Immature natural killer cell (primary cell): ENCODE results near the gene OSBPL5. TPM values are rescaled to one million over a fixed set of nuclear protein-coding genes. Genes with fewer than 3 reads are reported as not detected.

Source experiments
- DNase-seq, 3 donors: peaks; one replicate each; pipeline ENCODE4 v3.0.0; 2022; ENCODE audit warnings: mixed read lengths in 1 of 3
- H3K27ac Mint-ChIP-seq, 6 donors: one replicate each; pipeline ENCODE4 v1.8.0; 2020; ENCODE audit warnings: mixed read lengths in 6 of 6, mild to moderate bottlenecking in 5 of 6, inconsistent platforms in 4 of 6, moderate library complexity in 3 of 6
- H3K27me3 Mint-ChIP-seq, 3 donors: one replicate each; pipeline ENCODE4 v1.8.0; 2020 to 2021; ENCODE audit warnings: low read depth in 3 of 3, mild to moderate bottlenecking in 3 of 3, mixed read lengths in 3 of 3, moderate library complexity in 3 of 3, inconsistent platforms in 1 of 3
- H3K36me3 Mint-ChIP-seq, 3 donors: one replicate each; pipeline ENCODE4 v1.8.0; 2020; ENCODE audit warnings: mixed read lengths in 3 of 3, inconsistent platforms in 2 of 3, mild to moderate bottlenecking in 2 of 3
- H3K4me1 Mint-ChIP-seq, 2 donors: one replicate each; pipeline ENCODE4 v1.8.0; 2020; ENCODE audit warnings: inconsistent platforms in 2 of 2, mild to moderate bottlenecking in 2 of 2, mixed read lengths in 2 of 2, moderate library complexity in 1 of 2
- H3K4me3 Mint-ChIP-seq, 5 donors: one replicate each; pipeline ENCODE4 v1.8.0; 2020; ENCODE audit warnings: mild to moderate bottlenecking in 5 of 5, mixed read lengths in 5 of 5, inconsistent platforms in 3 of 5, moderate library complexity in 3 of 5
- H3K9me3 Mint-ChIP-seq, 6 donors: one replicate each; pipeline ENCODE4 v1.8.0; 2020; ENCODE audit warnings: mild to moderate bottlenecking in 6 of 6, mixed read lengths in 6 of 6, inconsistent platforms in 4 of 6, moderate library complexity in 3 of 6
- polyA plus RNA-seq, 3 donors: library from polyadenylated mRNA; unstranded; fragments of 300-500 nt; fragmentation: Illumina TruSeq; gene quantifications; one replicate each; pipeline ENCODE4 v1.2.3, GENCODE V29; 2021

OSBPL5 gene
- polyA plus RNA-seq, 3 donors from 2014 or later: 32.8 to 98.9 (median 33.3) TPM

DNA sequence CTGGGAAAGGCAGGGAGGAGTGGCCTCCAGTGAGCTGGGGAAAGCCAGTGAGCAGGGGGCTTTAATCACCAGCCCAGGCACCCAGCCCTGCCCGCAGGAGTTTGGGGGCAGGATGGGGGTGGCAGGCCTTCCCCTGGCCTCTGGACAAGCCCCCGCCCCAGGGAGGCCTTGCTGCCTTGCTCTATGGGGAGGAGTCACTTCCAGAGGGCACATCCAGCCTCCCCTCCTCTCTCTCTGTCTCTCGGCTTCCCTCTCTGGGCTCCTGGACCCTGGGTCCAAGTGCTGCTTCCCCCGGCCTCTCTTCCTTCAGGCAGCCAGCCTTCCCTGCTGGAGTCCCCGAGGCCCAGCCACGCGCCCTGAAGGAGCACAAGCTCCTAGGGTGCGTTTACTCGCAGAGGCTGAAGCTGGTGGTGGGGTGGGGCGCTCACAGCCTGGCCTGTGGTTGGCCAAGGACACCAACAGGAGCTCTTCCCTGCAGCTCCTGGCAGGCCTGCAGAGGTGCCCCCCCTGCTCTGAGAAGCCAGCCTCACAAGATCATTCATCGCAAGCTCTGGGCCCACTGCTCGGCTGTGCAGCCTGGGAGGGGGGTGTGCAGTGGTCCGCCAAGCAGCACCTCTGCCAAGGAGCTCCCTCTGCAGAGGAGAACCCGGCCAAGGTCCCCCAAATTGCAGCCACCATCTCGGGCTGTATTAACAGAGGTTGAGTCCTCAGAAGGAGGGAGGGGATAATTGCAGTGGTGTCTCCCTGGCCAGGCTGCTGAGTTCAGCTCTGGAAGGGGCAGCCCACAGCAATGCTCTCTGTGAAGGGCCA is 25.4 kb downstream of the OSBPL5 start:
- H3K27ac Mint-ChIP-seq: peak overlapping the region; percentile 57 to 88 (median 80)
- H3K4me1 Mint-ChIP-seq: peaks cover 86 to 88% of the 10 kb centered on the region in 2 donors
- H3K4me3 Mint-ChIP-seq: peak overlapping the region; percentile 35 to 71 (median 51)
- H3K27me3 Mint-ChIP-seq: peaks cover 8 to 22% (median 20%) of the 10 kb centered on the region in 3 donors
- no peak for DNase-seq
- H3K36me3 Mint-ChIP-seq: peaks cover 0 to 6% (median 0%) of the 10 kb centered on the region in 3 donors
- no peaks in the 10 kb centered on the region for H3K9me3 Mint-ChIP-seq

DNA sequence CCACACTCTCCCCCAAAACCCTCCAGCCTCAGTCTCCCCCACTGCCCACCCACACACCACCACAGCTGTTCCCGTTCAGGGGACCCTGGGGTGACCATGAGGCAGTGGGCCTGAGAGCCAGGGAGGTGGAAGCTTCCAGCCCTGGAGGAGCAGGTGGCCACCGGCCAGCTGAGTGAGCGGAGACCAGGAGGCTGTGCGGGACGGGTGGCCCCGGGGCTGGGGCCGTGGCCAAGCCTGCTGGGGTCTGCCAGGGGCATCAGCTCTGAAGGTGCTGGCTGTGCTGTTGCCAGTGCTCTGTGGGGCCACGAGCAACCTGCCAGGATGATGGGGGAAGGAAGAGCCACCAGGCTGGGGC is 26.0 kb downstream of the OSBPL5 start:
- no peak for DNase-seq
- Mint-ChIP-seq H3K4me1 (peaks cover 84 to 91% of the 10 kb centered on the region in 2 donors), H3K9me3 (no peaks in the 10 kb centered on the region), H3K27ac (peak overlapping the region in 5 of 6 donors; percentile 40 to 90 (median 80)), H3K36me3 (peaks cover 0 to 6% (median 0%) of the 10 kb centered on the region in 3 donors), H3K27me3 (peaks cover 9 to 22% (median 20%) of the 10 kb centered on the region in 3 donors), H3K4me3 (peak overlapping the region in 4 of 5 donors; percentile 21 to 67 (median 43))

DNA sequence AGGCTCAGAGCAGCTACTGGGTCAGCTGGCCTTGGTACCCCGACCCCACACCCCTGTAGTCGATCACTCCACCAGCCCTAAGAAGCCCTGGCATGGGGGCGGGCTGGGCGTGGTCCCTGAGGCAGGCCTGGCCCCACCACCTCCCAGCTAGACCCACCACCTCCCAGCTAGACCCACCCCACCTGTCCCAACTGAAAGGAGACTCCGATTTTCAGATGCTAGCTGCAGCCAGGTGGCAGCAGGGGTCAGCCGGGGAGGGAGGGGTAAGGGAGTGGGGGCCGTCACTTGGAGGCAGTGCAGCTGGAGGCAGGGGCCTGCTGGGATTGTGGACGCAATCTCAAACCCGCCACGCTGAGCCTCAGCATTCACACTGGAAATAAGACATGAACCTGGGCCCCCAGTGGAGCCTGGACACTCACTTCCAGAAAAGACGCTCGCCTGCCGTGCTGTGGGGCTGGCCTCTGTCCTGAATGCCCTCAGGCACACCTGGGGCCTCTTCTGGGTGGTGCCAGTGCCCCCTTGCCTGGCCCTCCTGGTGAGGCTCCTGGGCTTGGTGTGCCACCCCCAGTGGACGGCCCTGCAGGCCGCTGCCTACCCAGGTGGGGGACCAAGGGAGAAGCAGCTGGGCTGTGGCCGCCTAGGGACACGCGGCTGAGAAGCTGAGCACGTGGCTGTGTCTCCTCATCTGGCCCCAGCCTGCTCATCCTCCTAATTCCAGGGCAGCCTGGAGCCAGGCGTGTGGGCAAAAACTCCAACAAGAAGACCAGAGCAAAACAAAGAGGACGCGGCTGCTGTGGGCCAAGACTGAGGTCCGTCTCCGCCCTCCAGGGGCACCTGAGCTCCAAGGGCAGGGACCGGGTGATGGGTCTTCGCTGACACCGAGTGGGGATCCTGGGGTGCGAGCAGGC is 26.7 kb downstream of the OSBPL5 start:
- peak overlapping the region; percentile 83 to 91 (median 85) for H3K4me3 Mint-ChIP-seq
- no peaks in the 10 kb centered on the region for H3K9me3 Mint-ChIP-seq
- peaks cover 9 to 21% (median 20%) of the 10 kb centered on the region in 3 donors for H3K27me3 Mint-ChIP-seq
- H3K36me3 Mint-ChIP-seq: peaks cover 0 to 6% (median 0%) of the 10 kb centered on the region in 3 donors
- H3K27ac Mint-ChIP-seq: peak overlapping the region; percentile 84 to 97 (median 93)
- DNase-seq: no peak
- H3K4me1 Mint-ChIP-seq: peaks cover 82 to 93% of the 10 kb centered on the region in 2 donors

DNA sequence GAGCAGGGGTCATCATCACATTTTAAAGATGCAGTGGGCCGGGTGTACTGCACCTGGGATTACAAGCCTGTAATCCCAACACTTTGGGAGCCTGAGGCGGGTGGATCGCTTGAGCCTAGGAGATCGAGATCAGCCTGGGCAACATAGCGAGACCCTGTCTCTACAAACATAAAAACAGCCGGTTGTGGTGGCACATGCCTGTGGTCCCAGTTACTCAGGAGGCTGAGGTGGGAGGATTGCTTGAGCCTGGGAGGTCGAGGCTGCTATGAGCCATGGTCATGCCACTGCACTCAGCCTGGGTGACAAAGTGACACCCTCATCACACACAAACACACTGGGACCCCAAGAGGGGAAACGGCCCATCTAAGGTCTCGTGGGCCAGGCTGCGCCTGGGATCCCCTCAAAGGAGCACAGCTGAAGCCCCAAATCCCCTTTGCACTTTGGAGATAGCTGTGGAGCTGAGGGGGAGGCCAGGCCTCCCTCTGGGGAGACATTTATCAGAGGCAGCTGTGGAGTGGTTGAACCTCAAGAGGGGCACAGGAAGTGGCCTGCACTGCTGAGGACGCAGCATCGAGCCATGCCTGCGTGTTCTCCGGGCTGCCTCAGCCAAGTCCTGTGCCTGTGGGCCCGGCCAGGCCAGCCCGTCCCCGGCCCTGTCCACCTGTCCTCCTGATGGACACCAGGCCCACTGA is 27.5 kb downstream of the OSBPL5 start:
- H3K4me3 Mint-ChIP-seq: peak overlapping the region; percentile 83 to 91 (median 85)
- peak overlapping the region; percentile 84 to 97 (median 93) for H3K27ac Mint-ChIP-seq
- H3K36me3 Mint-ChIP-seq: peaks cover 0 to 6% (median 0%) of the 10 kb centered on the region in 3 donors
- peaks cover 9 to 21% (median 18%) of the 10 kb centered on the region in 3 donors for H3K27me3 Mint-ChIP-seq
- H3K9me3 Mint-ChIP-seq: no peaks in the 10 kb centered on the region
- H3K4me1 Mint-ChIP-seq: peaks cover 86 to 94% of the 10 kb centered on the region in 2 donors
- DNase-seq: peak; percentile 55 to 68 (median 67)

DNA sequence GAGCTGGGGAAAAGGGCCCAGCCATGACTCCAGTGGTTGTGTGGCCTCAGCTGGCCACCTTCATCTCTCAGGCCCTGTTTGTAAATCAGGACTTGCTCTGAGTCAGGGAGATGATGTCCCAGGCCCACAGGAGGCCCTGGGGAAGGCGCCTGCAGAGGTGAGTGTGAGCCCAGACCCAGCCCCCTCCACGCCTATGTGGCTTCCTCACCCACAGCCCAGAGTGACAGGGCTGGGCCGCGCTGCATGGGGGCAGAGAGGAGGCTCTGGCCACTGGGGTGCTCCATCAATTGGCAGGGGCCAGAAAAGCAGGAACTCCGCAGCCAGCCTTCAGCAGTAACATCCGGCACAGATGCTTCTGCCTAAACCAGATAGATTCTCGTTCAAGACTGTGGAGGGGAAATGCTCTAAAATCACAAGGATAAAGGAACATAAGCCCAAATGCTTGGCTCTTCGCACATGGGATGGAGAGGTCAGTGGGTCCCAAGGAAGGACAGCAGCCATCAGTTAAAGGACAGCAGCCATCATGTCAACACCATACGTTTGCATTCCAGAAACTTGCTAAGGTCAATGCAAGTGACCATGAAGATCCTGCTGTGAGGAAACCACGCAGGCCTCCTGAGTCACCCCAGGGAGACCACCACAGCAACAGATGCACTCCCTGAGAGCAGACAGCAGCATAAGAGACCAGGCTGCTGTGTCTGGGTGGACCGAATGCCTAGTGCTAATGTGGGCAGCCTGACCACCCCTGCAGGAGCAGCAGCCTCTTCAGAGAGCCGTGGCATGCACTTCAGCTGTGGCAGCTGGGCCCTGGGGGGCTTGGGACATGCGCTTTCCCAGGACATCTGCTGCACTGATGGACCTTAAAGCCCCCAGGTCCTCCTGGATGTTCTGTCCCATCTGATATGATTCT is 28.3 kb downstream of the OSBPL5 start:
- Mint-ChIP-seq H3K4me1 (peaks cover 86 to 93% of the 10 kb centered on the region in 2 donors), H3K36me3 (no peaks in the 10 kb centered on the region), H3K4me3 (peak overlapping the region; percentile 83 to 91 (median 85)), H3K9me3 (no peaks in the 10 kb centered on the region), H3K27ac (peak overlapping the region; percentile 84 to 97 (median 93)), H3K27me3 (peaks cover 9 to 17% (median 17%) of the 10 kb centered on the region in 3 donors)
- peak; percentile 83 to 85 (median 83) for DNase-seq

DNA sequence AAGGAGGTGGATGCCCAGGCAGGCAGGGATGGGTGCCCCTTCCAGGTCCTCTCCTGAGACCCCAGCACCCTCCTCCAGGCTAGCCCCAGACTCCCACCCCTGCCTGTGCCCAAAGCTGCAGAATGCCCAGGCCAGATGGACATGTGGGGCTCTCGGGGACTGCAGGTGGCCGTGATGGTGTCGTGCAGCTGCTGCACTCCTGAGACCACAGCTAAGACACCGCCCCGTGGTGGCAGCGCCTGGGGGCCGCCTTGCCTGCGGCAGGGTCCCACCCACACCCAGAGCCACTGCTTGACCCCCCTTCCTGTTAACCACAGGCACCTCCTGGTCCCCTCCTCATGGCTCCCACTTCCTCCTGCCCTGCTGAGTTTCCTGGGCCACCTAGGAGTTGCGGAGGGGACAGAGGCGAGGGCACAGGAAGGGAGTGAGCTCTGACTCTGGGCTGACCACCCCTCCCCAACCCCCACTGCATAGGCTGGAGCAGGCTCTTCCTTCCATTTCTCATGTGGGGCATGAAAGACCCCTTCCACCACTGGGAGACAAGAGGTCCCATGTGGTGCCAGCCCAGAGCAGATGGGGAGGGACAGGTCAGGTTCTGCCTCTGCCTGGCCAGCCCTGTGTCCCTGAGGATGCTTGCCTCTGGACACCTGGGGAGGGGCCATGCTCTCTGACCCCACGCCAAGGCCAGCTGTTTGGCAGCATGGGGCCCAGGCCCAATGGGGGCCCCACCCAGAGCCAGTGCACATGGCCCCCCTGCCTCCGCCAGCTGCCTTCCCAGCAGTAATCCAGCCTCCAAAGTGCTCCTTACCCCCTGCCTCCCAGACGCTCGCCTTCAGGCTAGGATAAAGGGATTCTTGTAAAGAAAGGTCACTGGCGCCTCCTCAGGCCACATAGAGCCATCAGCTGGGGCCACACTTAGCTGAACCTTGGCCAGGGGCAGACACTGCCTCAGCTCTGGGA is 29.3 kb downstream of the OSBPL5 start:
- Mint-ChIP-seq H3K27ac (peak overlapping the region; percentile 84 to 97 (median 93)), H3K4me3 (peak overlapping the region; percentile 83 to 91 (median 85)), H3K4me1 (peaks cover 86 to 90% of the 10 kb centered on the region in 2 donors), H3K27me3 (peaks cover 9 to 17% (median 15%) of the 10 kb centered on the region in 3 donors), H3K36me3 (peaks cover 0 to 5% (median 0%) of the 10 kb centered on the region in 3 donors), H3K9me3 (no peaks in the 10 kb centered on the region)
- peak; percentile 81 to 83 (median 81) for DNase-seq

DNA sequence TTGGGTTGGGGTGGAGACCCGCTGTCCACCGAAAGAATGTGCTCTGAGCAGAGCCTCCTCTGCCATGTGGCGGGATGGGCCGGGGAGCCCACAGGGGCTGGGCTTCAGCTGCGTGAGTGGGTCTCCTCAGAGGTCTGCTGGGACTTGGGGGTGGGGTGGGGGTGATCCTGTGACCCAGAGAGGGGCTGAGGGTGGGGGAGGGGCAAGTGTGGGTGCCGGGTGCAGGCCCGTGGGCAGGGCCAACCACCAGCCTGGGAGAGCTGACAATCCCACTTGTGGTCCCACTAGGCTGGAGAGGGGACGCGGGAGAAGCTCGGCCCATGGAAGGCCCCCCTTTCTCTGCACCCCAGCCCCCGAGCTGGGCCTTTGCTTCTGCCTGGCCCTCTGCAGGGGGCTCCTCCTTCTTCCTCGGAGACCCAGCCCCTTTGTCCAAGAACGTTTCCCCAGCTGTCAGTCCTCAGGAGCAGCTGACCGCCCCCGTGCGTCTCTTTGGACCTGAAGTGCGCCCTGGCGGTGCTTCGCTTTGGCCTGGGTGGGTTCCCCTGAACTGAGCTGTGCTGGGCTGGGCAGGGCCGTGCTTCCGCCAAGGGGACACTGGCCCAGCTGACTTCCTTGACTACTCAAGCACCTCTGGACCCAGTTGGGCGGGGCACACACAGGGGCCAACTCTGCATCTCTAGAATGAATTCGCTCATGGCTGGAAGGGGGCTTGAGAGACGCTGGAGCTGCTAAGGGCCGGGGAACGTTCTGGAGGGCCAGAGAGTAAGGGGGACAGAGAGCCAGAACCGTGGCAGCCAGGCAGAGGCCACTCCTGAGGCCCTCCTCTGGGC is 30.2 kb downstream of the OSBPL5 start:
- DNase-seq: no peak
- Mint-ChIP-seq H3K4me3 (peak overlapping the region; percentile 83 to 91 (median 85)), H3K4me1 (peaks cover 86 to 90% of the 10 kb centered on the region in 2 donors)

DNA sequence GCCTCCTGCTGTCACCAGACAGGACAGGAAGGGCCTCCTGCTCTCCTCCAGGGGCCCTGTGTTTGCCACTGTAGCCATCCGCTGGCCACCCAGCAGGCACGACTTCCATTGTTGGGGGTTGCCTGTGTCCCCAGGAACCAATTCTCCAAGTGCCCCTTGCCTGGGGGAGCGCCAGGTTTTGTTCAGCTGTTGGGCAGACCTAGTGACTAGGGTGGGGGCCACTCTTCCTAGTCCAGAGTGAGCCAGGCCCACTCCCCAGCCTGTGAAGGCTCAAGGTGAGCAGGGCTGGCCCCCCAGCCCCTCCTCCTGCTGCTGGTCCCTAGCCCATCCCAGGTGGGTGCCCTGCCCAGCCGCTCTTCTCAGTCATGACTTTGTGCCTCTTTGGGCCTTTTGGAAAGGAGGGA is 30.9 kb downstream of the OSBPL5 start:
- peaks cover 86 to 91% of the 10 kb centered on the region in 2 donors for H3K4me1 Mint-ChIP-seq
- peaks cover 0 to 5% (median 0%) of the 10 kb centered on the region in 3 donors for H3K36me3 Mint-ChIP-seq
- peak overlapping the region in 2 of 5 donors; percentile 9 to 33 for H3K4me3 Mint-ChIP-seq
- peaks cover 6 to 17% (median 15%) of the 10 kb centered on the region in 3 donors for H3K27me3 Mint-ChIP-seq
- peak overlapping the region in 3 of 6 donors; percentile 14 to 74 (median 17) for H3K27ac Mint-ChIP-seq
- no peaks in the 10 kb centered on the region for H3K9me3 Mint-ChIP-seq
- no peak for DNase-seq

More for the DNA sequence above, 30.2 kb downstream of the OSBPL5 start:
- H3K9me3 Mint-ChIP-seq: no peaks in the 10 kb centered on the region
- peaks cover 0 to 5% (median 0%) of the 10 kb centered on the region in 3 donors for H3K36me3 Mint-ChIP-seq
- H3K27ac Mint-ChIP-seq: peak overlapping the region; percentile 84 to 97 (median 89)
- H3K27me3 Mint-ChIP-seq: peaks cover 6 to 17% (median 15%) of the 10 kb centered on the region in 3 donors

DNA sequence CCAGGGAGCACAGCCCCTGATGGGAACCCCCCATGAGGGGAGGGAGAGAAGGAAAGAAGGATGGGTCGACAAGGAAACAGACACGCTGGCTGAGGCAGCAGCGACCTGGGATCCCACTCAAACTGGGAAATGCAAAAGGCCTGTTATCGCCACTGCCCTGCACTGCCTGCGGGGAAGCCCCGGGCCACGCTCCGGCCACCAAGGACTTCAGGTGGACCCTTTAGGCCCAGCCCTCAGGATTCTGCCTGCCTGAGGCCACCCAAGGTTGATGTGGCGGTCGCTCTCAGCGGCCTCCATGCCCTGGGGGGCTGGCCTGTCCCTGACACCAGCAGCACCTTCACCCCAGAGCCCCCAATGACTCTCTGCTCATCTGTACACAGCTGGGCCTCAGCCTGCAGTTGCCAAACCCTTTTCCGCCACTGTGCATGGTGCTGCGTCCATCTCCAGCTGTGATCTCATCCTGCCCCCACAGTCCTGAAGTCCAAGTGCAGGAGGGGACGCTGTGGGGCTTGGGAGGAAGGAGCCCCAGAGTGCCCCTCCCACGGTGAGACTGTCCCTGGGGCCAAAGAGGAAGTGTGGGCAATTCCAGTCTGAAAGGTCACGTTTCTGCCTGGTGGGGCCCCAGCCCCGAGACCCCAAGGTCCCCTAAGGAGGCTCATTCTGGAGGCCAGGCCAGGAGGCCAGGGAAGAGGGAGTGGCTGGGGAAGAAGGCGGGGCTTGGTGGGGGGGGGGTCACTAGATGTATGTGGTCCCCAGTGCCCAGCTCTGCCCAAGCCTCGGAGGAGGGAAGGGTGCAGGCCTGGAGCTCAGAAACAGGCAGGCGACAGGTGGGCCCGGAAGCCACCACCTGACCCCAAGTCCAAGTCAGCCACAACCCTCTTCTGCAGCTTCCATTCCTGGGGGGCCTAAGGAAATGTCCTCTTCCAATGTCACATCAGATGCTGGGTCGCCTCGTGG is 31.6 kb downstream of the OSBPL5 start:
- H3K36me3 Mint-ChIP-seq: peaks cover 0 to 5% (median 0%) of the 10 kb centered on the region in 3 donors
- H3K27ac Mint-ChIP-seq: peak overlapping the region in 4 of 6 donors; percentile 49 to 76 (median 72)
- peaks cover 6 to 17% (median 15%) of the 10 kb centered on the region in 3 donors for H3K27me3 Mint-ChIP-seq
- peaks cover 83 to 86% of the 10 kb centered on the region in 2 donors for H3K4me1 Mint-ChIP-seq
- H3K9me3 Mint-ChIP-seq: no peaks in the 10 kb centered on the region
- no peak for DNase-seq
- H3K4me3 Mint-ChIP-seq: peak overlapping the region in 2 of 5 donors; percentile 12 to 44

DNA sequence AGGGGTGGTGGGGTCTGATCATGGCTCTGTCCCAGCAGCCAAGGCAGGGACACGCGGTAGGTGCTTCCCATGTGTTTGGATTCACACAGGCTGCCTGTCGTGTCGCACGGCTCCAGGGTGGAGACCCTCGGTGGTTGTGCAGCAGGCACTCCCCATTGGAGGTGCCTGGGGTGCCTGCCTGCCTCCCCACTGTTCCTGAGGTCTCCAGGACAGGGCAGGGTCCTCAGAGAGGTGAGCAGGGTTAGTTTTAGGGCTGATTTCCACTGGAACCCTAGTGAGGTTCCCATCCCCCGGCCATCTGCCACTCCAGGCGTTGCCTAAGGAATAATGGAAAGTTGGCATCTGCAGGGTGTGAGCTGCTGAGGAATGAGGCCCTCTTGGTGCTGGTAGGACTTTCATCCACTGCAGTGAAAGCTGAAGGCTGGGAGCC is 32.3 kb downstream of the OSBPL5 start:
- Mint-ChIP-seq H3K27ac (peak overlapping the region in 5 of 6 donors; percentile 20 to 86 (median 69)), H3K4me1 (peaks cover 82 to 88% of the 10 kb centered on the region in 2 donors), H3K9me3 (no peaks in the 10 kb centered on the region), H3K36me3 (peaks cover 0 to 5% (median 0%) of the 10 kb centered on the region in 3 donors), H3K27me3 (peaks cover 6 to 17% (median 14%) of the 10 kb centered on the region in 3 donors), H3K4me3 (peak overlapping the region in 1 of 5 donors; percentile 44)
- DNase-seq: no peak
